Fibroblast of mammary gland (primary cell): ENCODE data around the gene DNAH17.

Experiments
- DNase-seq: peaks from one replicate; pipeline ENCODE4 v3.0.0-alpha.2; 2010; ENCODE audit warnings: low read depth
- H3K4me3 ChIP-seq: 2 replicates; pipeline ENCODE4 v1.5.1; 2011; ENCODE audit warnings: low read depth, mild to moderate bottlenecking, low read length, moderate library complexity; ENCODE audit not compliant: control insufficient read depth
- TF ChIP-seq, protein P1 (sequence below): conservative IDR thresholded peaks from 2 replicates; pipeline ENCODE4 v1.5.1; 2011; ENCODE audit warnings: low read depth, low read length, inconsistent platforms; ENCODE audit not compliant: control insufficient read depth, insufficient read depth

DNAH17 gene

DNA sequence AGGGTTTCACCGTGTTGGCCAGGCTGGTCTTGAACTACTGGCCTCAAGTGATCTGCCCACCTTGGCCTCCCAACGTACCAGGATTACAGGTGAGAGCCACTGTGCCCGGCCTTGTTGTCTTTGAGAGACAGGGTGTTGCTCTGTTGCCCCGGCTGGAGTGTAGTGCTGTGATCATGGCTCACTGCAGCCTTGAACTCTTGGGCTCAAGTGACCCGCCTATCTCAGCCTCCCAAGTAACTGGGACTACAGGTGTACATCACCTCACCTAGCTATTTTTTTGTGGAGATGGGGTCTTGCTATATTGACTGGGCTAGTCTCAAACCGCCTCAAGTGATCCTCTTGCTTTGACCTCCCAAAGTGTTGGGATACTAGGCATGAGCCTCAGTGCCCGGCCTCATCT lies 130.4 kb downstream of the DNAH17 start:
- no peak for DNase-seq
- TF ChIP-seq, protein P1, sequence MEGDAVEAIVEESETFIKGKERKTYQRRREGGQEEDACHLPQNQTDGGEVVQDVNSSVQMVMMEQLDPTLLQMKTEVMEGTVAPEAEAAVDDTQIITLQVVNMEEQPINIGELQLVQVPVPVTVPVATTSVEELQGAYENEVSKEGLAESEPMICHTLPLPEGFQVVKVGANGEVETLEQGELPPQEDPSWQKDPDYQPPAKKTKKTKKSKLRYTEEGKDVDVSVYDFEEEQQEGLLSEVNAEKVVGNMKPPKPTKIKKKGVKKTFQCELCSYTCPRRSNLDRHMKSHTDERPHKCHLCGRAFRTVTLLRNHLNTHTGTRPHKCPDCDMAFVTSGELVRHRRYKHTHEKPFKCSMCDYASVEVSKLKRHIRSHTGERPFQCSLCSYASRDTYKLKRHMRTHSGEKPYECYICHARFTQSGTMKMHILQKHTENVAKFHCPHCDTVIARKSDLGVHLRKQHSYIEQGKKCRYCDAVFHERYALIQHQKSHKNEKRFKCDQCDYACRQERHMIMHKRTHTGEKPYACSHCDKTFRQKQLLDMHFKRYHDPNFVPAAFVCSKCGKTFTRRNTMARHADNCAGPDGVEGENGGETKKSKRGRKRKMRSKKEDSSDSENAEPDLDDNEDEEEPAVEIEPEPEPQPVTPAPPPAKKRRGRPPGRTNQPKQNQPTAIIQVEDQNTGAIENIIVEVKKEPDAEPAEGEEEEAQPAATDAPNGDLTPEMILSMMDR: no peak

GRCh38 chr17:78444392-78444791 lies 132.8 kb downstream of the DNAH17 start:
- H3K4me3 ChIP-seq: no peak overlapping the region
- TF ChIP-seq, protein P1: no peak
- no peak for DNase-seq

More for the DNA sequence above, 130.4 kb downstream of the DNAH17 start:
- no peak overlapping the region for H3K4me3 ChIP-seq

- no peak overlapping the region for H3K4me3 ChIP-seq
- TF ChIP-seq, protein P1: no peak
- peak; percentile 46 for DNase-seq
These were observed 134.5 kb downstream of the DNAH17 start for GRCh38 chr17:78442648-78443218.

GRCh38 chr17:78441271-78441971 lies 135.8 kb downstream of the DNAH17 start:
- H3K4me3 ChIP-seq: no peak overlapping the region
- TF ChIP-seq, protein P1: no peak
- no peak for DNase-seq

GRCh38 chr17:78438694-78439325 lies 138.4 kb downstream of the DNAH17 start:
- H3K4me3 ChIP-seq: no peak overlapping the region

GRCh38 chr17:78438271-78438691 lies 138.9 kb downstream of the DNAH17 start:
- no peak overlapping the region for H3K4me3 ChIP-seq
- TF ChIP-seq, protein P1: no peak
- no peak for DNase-seq

More at GRCh38 chr17:78438694-78439325, 138.4 kb downstream of the DNAH17 start:
- TF ChIP-seq, protein P1: no peak
- no peak for DNase-seq
